B cell (primary cell): ENCODE data around the gene EFCAB12.

Source experiments
- CTCF ChIP-seq: fragments of 200-600 bp; IDR thresholded peaks from one replicate; pipeline ENCODE4 v1.8.0; 2022; ENCODE audit warnings: antibody characterized with exemption, mild to moderate bottlenecking
- EZH2 ChIP-seq: IDR thresholded peaks from 2 replicates; pipeline ENCODE4 v1.6.1; 2012; ENCODE audit warnings: borderline replicate concordance, low read depth, mild to moderate bottlenecking, moderate library complexity, low read length; ENCODE audit not compliant: insufficient read depth, poor library complexity, severe bottlenecking

DNA sequence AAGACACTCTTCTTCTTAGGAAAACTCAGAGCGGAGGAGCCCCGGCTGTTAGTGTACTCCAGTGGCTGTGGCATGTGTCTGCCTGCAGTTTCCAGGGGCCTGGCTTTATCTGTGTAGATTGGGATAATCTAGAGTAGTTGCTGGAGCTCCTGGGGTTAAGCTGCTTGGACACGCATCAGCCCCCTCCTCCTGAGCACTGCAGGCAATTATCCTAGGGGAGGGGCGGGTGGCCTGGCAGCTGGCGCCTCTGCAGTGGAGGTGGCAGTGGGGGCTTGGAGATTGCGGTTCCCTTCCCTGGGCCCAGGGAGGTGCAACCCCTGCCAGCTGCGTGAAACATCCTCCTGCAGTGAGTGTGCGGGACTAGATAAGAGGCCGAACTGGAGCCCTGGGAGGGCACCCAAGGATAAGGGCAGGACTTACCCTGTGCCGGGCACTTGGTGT, 68.2 kb downstream of the EFCAB12 start:
- TF ChIP-seq CTCF = no peak
- TF ChIP-seq EZH2 = no peak
